ENCODE data around the gene MACROD2.

Gene MACROD2

DNA sequence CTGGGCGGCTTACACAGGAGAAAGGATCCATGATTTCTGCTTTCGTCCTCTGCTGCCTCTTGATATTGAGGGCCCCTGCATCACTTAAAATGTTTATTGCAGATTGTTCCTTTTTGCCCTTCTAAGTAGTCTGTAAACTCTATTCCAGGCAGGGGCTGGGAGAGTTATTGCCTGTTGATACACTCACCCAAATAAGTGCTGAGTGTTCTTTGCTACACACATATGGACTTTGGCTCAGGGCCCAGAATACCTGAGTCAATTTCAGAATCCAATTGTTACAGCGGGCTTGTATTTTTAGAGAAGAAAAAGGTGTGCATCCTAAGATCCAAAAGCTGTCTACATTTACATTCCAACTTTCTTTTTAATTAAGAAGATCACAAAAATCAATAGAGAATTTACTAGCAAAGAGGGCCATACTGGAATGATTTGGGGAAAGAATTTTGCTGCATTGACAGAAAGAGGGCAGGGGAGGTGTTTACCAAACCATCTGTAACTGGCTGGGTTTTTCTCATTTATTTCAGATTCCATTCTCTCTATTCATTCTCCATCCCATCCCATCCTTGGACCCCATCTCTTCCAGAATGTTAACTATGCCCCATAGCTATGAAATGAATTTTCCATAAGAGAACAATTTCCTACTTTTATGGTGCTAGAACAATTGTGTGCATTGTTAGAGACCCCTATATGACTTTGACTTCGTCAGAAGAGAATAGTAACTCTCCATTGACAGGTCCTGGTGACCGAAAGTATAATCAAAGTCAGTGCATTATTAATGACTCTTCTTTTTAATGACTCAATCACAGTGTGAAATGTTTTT, 1302.0 kb downstream of the MACROD2 start:
- no peak for DNase-seq (ENCODE audit: low read depth in 1 of 2, low spot score in 1 of 2)

GRCh38 chr20:15302075-15302474, 1306.8 kb downstream of the MACROD2 start:
- no peak for DNase-seq (ENCODE audit: low read depth in 1 of 2, low spot score in 1 of 2)

DNA sequence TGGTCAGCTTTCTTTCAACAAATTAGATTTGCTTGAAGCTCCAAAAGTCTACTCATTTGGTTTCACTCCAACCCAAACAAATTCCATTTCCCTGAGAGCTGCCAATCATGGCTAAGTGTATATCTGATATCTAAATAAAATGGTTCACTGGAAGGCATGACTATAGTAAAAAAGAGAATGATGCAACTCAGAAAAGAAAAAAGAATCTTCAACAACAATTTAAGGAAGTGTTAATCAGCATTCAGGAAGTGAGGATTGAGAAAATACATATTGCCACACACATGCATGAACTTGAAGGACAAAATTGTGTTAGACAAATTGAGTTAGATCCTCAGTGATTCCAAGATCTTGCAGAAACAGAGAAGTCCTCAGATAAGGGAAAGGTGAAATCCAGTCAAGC, 1315.0 kb downstream of the MACROD2 start:
- no peak for DNase-seq (ENCODE audit: low read depth in 1 of 2, low spot score in 1 of 2)

DNA sequence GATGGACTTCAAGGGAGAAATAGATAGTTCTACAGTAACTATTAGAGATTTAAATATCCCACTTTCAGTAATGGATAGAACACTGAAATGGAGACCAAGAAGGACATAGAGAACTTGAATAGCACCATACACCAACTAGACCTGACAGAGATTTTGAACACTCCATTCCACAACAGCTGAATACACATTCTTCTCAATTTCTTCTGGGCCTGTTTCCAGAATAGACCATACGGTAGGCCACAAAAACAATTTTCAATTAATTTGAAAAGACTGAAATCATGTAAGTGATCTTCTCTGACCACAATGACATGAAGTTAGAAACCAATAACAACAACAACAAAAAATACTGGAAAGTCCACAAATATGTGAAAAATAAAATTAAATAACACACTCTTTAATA, 1321.2 kb downstream of the MACROD2 start:
- DNase-seq (ENCODE audit: low read depth in 1 of 2, low spot score in 1 of 2) = no peak

GRCh38 chr20:15317546-15318232, 1322.4 kb downstream of the MACROD2 start:
- DNase-seq (ENCODE audit: low read depth in 1 of 2, low spot score in 1 of 2) = no peak

DNA sequence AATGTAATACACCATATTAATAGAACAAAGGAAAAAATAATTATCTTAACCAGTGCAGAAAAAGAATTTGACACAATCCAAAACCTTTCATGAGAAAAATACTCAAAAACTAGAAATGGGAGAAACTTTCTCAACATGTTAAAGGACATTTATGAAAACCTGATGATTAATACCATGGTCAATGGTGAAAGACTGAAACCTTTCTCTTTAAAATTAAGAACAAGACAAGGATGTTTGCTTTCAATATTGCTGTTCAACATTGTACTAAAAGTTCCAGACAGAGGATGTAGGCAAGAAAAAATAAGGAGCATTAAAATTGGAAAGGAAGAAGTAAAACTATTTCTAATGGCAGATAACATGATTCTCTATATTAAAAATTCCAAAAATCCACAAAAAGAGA, 1323.4 kb downstream of the MACROD2 start:
- no peak for DNase-seq (ENCODE audit: low read depth in 1 of 2, low spot score in 1 of 2)

- DNase-seq (ENCODE audit: low read depth in 1 of 2, low spot score in 1 of 2) = no peak
These were observed 1324.1 kb downstream of the MACROD2 start for GRCh38 chr20:15319439-15319838.

DNA sequence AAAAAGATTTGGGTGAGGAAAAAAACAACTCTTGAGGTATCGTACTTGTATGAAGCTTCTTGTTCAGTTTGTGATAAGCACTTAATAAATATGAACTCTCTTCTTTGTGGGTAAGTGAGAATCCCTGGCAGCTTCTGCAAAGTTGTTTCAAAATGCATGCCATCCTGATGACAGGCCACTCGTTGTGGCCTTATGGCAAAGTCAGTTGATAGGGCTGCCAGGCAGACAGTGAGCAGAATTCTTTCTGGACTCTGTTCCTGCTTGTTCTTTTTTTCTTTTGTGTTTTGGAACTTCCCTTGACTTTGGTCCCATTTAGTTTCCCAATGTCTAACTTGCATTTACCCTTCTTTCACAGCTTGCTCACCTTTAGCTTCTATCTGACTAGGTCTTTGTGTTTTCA, 1325.6 kb downstream of the MACROD2 start:
- no peak for DNase-seq (ENCODE audit: low read depth in 1 of 2, low spot score in 1 of 2)

DNA sequence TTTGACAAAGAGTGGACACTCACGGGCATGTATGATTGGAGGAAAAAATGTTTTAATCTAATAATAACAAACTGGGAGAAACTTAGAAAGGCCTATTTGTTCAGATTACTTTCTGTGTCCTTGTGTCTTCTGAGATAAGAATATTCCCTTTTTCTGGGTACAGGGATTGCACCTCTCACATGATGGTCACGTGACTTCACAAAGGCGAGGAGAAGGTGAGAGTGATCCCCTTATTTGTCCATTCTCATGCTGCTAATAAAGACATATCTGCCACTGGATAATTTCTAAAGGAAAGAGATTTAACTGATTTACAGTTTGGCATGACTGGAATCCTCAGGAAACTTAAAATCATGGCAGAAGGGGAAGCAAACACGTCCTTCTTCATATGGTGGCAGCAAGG, 1331.8 kb downstream of the MACROD2 start:
- DNase-seq (ENCODE audit: low read depth in 1 of 2, low spot score in 1 of 2) = no peak

DNA sequence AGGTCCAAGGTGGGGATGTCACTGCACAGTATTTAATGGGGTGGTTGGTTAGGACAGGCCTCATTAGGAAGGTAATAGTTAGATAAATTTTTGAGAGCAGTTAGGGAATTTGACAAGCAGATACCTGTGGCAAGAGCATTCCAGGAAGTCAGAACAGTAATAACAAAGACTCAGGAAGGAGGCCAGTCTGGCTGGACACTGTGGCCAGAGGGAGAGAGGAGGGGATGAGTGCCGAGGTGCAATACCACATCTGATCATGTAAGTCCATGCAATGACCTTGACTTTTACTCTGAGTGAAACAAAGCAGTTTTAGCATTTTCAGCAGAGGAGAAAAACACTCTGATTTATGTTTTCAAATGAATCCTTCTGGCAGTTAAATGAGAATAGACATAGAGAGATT, 1332.8 kb downstream of the MACROD2 start:
- no peak for DNase-seq (ENCODE audit: low read depth in 1 of 2, low spot score in 1 of 2)

DNA sequence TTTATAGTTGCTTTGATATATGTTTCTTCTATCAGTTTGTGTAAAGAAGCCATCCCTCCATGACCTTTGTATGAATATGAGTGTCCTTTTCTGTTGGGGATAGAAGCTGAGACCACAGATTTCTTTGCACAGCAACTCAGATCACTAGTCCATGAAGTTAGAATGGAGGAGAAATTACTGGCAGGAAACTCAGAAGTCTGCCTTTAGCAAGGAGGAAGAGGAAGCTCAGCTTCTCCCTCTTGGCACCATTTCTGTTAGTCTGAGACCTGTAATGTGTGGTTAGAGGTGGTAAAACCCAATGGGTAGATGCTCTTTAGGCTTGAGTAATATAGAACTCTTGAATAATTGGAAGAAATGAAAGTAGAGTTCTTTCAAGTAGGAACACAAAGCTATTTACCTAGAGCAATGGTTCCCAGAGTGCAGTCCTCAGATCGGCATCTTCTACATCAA, 1337.4 kb downstream of the MACROD2 start:
- no peak for DNase-seq (ENCODE audit: low read depth in 1 of 2, low spot score in 1 of 2)

GRCh38 chr20:15333170-15333569, 1337.9 kb downstream of the MACROD2 start:
- no peak for DNase-seq (ENCODE audit: low read depth in 1 of 2, low spot score in 1 of 2)

- no peak for DNase-seq (ENCODE audit: low read depth in 1 of 2, low spot score in 1 of 2)
These were observed 1340.7 kb downstream of the MACROD2 start for GRCh38 chr20:15336011-15336410.

- DNase-seq (ENCODE audit: low read depth in 1 of 2, low spot score in 1 of 2) = no peak
These were observed 1341.2 kb downstream of the MACROD2 start for GRCh38 chr20:15336536-15336935.

- no peak for DNase-seq (ENCODE audit: low read depth in 1 of 2, low spot score in 1 of 2)
These were observed 1343.9 kb downstream of the MACROD2 start for GRCh38 chr20:15339264-15339663.

DNA sequence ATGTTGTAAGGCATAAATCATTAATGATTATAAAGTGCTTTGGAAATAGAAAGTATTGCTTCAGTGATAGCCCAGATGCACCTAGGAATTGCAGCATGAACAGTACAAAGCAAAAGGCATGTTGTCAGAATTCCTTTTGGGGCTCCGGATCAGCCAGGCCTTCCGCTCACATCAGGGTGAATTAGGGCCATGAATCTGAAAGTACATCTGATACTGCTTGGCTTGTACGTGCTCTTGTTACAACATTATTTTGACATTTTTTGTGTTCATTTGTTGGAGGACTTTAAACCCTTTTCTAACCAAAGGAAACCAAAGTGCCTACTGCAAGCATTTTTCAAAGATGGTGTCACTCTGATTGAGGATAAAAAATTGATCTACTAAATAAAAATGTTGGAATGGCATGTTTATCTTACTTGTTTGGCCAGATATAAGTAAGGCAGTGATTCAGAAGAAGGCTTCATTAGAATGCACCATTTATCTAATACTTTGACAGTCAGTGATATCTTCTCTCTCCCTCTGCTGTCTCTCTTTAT, 1347.7 kb downstream of the MACROD2 start:
- no peak for DNase-seq (ENCODE audit: low read depth in 1 of 2, low spot score in 1 of 2)

DNA sequence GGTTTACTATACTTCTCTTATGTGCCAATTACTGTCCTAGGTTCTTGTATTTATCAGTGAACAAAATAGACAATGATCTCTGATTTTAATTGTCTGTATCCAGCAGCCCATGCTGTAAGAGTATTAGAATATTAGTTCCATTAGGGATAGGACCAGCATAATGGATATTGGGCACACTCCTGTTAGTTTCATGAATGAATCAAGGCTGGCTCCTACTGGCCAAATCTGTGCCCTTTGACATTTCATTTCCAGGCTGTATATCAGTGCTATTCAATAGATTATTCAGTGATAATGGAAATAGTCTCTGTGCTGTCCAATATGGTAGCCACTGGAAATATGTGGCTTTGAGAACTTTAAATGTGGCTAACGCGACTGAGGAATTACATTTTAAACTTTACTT, 1350.0 kb downstream of the MACROD2 start:
- DNase-seq (ENCODE audit: low read depth in 1 of 2, low spot score in 1 of 2) = no peak

DNA sequence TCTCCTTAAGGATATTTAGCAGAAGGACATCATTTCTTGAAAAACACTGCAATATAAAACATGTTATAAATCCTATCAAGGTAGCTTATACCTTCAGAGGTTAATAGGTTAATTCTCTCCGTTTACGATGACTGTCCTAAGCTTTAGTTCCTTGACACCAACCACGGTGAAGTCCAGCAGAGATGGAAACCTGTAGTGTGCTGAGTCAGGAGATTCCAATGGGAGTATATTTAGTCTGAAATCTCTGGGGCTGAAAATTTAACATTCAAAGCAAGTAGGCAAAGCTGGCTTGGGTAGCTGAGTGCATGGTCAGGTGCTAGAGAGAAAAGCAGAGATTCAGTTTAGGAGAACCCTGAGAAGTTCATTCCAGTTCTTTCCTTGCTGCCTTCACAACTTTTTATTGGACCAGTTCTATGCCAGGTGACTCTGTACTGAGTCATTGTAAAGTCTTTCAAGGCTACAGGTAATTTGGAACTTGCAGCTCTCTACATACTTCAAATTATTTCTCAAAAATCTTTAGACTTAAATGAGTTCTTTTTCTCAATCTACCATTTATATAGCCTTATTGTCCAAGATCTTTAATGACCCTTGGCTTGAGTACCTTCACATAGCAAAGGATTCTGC, 1351.5 kb downstream of the MACROD2 start:
- DNase-seq (ENCODE audit: low read depth in 1 of 2, low spot score in 1 of 2) = no peak

DNA sequence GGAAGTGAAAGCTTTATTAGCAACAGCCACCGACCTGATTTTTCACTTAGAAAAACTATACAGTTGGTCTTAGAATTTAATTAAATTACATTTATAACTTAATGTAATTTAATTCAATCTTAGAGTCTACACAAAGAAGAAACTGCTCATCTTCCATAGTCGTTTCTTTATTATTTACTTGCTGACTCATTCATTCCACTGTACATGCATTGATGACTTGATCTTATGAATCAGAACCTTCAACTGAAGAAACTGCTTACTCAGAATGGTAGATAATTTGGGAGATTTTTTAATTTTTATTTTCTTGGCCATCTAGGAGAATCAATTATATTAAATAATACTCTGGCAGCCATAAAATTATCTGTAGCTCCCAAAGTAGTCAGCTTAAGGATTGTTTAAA, 1363.7 kb downstream of the MACROD2 start:
- DNase-seq (ENCODE audit: low read depth in 1 of 2, low spot score in 1 of 2) = no peak

- DNase-seq (ENCODE audit: low read depth in 1 of 2, low spot score in 1 of 2) = no peak
These were observed 1367.5 kb downstream of the MACROD2 start for GRCh38 chr20:15362849-15363248.

DNA sequence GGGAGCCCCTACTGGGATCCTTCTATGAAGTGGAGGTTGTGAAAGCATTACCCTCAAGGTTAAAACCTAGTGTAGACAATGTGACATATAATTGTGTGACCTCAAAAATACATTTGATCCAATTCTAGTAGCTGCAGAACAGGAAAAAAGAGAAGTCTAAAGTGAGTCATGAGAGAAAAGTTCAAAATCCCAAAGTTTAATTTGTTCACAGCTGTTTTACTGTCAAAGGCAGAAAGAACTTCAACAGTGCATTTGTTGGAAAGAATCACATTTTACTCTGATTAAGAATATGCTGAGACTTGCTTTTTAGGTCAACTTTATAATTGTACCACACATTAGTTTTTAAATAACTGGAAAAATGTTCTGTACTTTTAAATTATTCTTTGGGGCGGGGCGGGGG, 1369.5 kb downstream of the MACROD2 start:
- DNase-seq (ENCODE audit: low read depth in 1 of 2, low spot score in 1 of 2) = no peak

DNA sequence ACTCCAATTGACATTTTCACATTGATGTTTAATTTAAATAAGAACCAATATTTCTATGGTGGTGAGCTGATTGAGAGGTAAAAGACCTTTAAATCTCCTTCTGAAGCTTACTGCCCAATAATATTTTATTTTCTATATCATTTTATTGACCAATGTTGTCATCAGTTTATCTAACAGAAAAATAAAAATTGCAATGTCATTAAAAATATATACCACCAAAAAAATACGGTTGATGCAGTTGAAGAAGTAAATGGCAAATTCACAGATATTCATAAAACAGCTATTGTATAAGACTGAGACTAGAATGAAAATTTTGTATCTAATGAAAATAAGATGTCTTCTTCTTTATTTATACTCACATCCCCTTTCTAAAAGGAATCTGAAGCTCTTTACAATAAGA, 1375.1 kb downstream of the MACROD2 start:
- no peak for DNase-seq (ENCODE audit: low read depth in 1 of 2, low spot score in 1 of 2)
